T47D (cell line): Measurements from ENCODE around the gene OXNAD1.
A peak's percentile ranks its signal among the peaks of the same experiment; 100 is the strongest.

Experiments
- DNase-seq, 2 experiments: peaks; one replicate each; pipeline versions ENCODE4 v3.0.0 to v3.0.0-alpha.2; 2011 to 2012; ENCODE audit warnings: low read depth in 1 of 2, low spot score in 1 of 2
- JUND ChIP-seq: IDR thresholded peaks from 2 replicates; pipeline ENCODE4 v1.6.1; 2012; ENCODE audit warnings: low read depth
- in situ Hi-C: cut with HindIII; loops from 2 replicates; pipeline ENCODE4 v1.10.0; 2016; ENCODE audit warnings: low sequenced_read_pairs, low pct_unique_long_range_greater_than_20kb

The OXNAD1 gene

GRCh38 chr3:16236856-16237393 is 28.1 kb upstream of the OXNAD1 start:
- in situ Hi-C loops: no loop called here
- no peak for TF ChIP-seq JUND
- peak in 1 of 2 experiments; percentile 46 for DNase-seq

DNA sequence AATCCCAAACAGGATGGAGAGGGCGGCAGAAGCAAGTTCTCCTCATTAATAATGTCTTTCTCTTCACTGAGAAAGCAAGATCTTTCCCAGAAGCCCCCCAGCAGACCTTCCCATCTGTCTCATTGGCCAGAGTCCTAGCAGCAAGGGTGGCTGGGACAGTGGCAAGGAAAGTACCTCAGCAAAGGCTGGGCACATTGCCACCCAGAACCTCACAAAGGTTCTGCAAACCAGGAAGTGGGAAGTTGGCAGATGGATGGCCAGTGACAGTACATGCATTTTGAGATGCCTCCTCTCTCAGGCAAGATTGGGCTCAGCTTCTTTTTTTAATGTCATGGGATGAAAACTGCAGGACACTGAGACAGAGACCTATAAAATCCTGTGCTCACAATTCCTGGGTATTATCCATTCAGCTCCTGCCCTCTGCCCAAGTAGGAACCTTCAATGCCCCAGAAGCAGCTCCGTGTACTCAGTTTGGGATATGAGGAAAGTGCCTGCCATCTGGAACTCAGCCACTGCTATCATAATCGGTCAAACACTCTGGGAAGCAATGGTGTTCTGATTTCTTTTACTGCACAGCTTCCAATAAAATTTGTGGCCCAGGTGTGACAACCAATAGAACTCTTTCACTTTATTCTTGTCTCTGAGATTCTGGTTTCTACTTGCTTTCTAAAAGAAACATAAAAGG is 25.8 kb upstream of the OXNAD1 start:
- in situ Hi-C loops: no loop called here
- TF ChIP-seq JUND: no peak
- DNase-seq: no peak

DNA sequence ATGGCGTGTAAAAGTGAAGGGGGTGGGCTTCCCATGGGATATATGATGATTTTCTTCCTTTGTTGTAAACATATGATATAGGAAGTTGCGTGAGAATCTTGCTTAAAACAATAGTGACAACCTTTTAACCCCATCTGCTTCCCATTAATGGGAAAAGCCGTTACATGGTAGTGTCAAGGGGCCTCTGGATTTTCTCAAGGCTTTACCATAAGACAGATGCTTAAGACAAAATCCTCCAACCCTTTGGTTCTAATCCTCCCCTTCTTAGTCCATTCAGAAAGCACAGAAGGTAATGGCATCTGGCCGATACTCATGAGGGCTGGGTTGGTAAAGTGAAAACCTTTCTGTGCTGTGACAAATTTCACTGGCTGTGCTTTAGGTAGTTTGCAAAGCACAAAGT is 25.2 kb upstream of the OXNAD1 start:
- no peak for TF ChIP-seq JUND
- in situ Hi-C loops: no loop called here
- DNase-seq: no peak

GRCh38 chr3:16240229-16241023 is 24.6 kb upstream of the OXNAD1 start:
- no peak for DNase-seq
- TF ChIP-seq JUND: no peak
- in situ Hi-C loops: no loop called here

DNA sequence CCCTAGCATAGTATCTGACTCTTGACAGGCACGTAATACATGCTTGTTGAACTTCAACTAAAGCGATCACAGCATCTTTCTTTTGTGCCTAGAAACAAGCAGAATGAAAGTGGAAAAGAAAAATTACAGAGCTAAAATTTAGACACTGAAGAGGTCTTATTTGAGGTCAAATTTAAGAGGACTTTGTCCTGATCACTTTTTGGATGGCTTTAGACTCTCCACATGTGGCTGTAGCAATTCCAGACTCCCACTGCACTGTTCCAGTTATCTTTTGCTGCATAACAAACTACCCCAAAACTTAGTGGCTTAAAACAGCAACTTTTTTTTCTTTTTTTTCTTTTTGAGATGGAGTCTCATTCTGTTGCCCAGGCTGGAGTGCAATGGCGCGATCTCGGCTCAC is 23.8 kb upstream of the OXNAD1 start:
- DNase-seq: no peak
- no peak for TF ChIP-seq JUND
- in situ Hi-C loops: no loop called here

DNA sequence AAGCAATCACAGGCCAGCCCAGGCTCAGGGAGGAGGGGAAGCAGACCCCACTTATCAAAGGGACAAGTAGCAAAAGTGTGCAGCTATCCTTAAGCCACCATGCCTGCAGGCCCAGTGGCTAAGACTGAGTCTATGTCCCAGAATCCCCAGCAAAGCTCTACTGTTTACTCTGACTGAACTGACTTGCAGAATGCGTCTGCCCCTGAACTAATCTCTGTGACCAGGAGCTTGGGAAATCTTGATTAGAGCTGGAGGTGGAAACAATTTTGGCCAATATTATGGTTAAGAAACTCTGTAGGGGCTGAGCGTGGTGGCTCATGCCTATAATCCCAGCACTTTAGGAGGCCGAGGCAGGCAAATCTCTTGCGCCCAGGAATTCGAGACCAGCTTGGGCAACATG is 22.8 kb upstream of the OXNAD1 start:
- DNase-seq: no peak
- in situ Hi-C loops: no loop called here
- no peak for TF ChIP-seq JUND

- in situ Hi-C loops: no loop called here
- DNase-seq: no peak
Observed at GRCh38 chr3:16243706-16244490, 21.1 kb upstream of the OXNAD1 start.

DNA sequence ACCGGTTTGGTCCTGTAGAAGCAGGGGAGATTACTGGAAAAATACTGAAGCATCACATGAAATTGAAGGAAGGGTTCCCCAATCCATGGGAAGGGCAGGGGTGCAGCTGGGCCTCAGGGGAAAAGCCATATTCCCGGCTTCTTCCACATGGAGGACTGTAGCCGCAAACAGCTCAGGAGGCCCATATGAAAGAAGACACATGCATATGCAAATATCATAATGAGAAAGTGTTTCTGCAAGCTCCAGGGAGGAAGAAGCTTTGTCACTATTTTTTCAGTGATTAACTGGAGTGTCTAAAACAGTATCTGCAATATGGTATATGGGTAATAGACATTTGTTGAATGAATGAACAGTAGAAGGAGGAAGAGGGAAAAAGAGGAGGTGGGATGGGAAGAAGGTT is 19.4 kb upstream of the OXNAD1 start:
- in situ Hi-C loops: no loop called here
- no peak for DNase-seq
- no peak for TF ChIP-seq JUND

More at GRCh38 chr3:16243706-16244490, 21.1 kb upstream of the OXNAD1 start:
- no peak for TF ChIP-seq JUND

DNA sequence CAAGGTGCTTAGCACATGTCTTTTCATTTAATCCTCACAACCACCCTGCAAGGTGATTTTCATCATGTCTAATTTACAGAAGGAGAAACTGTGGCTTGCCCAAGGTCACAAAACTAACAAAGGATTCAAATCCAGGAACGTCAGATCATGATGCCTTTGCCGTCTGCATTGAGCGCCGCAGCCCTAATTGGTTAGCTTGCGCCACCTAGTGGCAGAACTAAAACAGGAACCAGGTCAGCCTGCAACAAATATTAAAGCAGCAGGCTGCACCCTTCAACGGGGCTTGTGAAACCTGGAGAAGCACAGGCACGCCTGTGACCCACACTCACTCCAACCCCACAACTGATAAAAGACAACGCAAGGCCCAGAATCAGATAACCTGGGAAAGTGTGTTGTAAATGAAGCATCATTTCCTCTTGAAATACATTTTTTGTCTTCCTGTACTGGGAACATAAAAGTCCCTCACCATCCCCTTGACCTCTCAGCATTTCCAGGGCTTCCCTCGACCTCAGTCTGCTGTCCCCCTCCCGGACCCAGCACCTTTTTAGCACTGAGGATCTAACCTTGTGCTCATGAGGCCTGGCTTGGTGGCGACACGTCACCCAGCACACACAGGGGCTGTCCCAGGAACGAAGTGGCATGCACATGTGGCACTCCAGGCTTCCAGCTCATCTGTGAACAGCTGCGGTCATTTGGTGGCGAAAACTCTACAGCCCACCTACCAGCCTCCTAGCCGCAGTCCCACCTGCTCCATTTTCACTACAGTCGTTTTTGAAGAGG is 17.5 kb upstream of the OXNAD1 start:
- no peak for TF ChIP-seq JUND
- in situ Hi-C loops: no loop called here
- peak; percentile 41 to 85 for DNase-seq

GRCh38 chr3:16248556-16248955 is 16.5 kb upstream of the OXNAD1 start:
- DNase-seq: no peak
- in situ Hi-C loops: no loop called here
- no peak for TF ChIP-seq JUND

DNA sequence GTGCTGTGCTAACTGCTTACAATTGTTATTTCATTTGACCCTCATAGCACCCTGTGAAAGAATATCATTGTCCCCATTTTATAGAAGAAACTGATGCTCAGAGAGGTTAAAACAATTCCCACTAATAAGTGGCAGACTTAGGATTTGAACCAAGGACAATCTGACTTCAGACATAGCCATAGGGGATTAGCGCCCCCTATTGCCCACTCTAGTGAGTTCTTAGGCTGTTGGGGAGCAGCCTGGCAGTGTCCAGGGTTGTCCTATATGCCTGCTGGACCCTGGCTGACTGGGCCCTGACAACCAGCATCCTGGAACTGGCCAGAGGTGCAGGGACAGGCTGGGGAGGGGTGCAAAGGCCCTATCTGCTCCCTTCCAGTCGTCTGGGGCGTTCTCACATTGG is 15.7 kb upstream of the OXNAD1 start:
- DNase-seq: peak in 1 of 2 experiments; percentile 14
- no peak for TF ChIP-seq JUND
- in situ Hi-C loops: no loop called here

GRCh38 chr3:16249886-16250285 is 15.1 kb upstream of the OXNAD1 start:
- no peak for TF ChIP-seq JUND
- no peak for DNase-seq
- in situ Hi-C loops: no loop called here
